Neural progenitor cell (in vitro differentiated cells): ENCODE data around the gene EID3. TPM values are rescaled to one million over a fixed set of nuclear protein-coding genes. Genes with fewer than 3 reads are reported as not detected.
A peak's percentile ranks its signal among the peaks of the same experiment; 100 is the strongest.
"Not testable (repeated sequence)": the region's sequence is repeated elsewhere in the genome, so short reads cannot be mapped to it uniquely, and the experiment has no call there.

ENCODE experiments used
- DNase-seq: peaks from one replicate; pipeline ENCODE4 v3.0.0-alpha.2; 2016; ENCODE audit warnings: low spot score
- H2AFZ ChIP-seq: fragments of 200-600 bp; sonication (generic); replicated peaks from 2 replicates; pipeline ENCODE4 v1.6.1; 2016; ENCODE audit warnings: antibody characterized with exemption
- H3F3A ChIP-seq: fragments of 200-600 bp; sonication (generic); 2 replicates; pipeline ENCODE4 v1.6.1; 2016; ENCODE audit warnings: antibody characterized with exemption, low read depth
- H3K27ac ChIP-seq: fragments of 200-600 bp; sonication (generic); 2 replicates; pipeline ENCODE4 v1.5.1; 2016; ENCODE audit warnings: mild to moderate bottlenecking
- H3K27me3 ChIP-seq: fragments of 200-600 bp; sonication (generic); 2 replicates; pipeline ENCODE4 v1.6.1; 2016; ENCODE audit warnings: mild to moderate bottlenecking, moderate library complexity
- H3K36me3 ChIP-seq: fragments of 200-600 bp; sonication (generic); 2 replicates; pipeline ENCODE4 v1.5.1; 2016
- H3K4me1 ChIP-seq: fragments of 200-600 bp; sonication (generic); 2 replicates; pipeline ENCODE4 v1.6.1; 2016; ENCODE audit warnings: mixed run types
- H3K4me2 ChIP-seq: fragments of 200-600 bp; sonication (generic); 2 replicates; pipeline ENCODE4 v1.6.1; 2016
- H3K4me3 ChIP-seq: fragments of 200-600 bp; sonication (generic); 2 replicates; pipeline ENCODE4 v1.5.1; 2016
- H3K79me2 ChIP-seq: fragments of 200-600 bp; sonication (generic); 2 replicates; pipeline ENCODE4 v1.6.1; 2016; ENCODE audit warnings: low read depth
- H3K9ac ChIP-seq: fragments of 200-600 bp; sonication (generic); 2 replicates; pipeline ENCODE4 v1.6.1; 2016
- H3K9me3 ChIP-seq: fragments of 200-600 bp; sonication (generic); 2 replicates; pipeline ENCODE4 v1.5.1; 2016; ENCODE audit warnings: low read depth
- H4K20me1 ChIP-seq: fragments of 200-600 bp; sonication (generic); 2 replicates; pipeline ENCODE4 v1.6.1; 2016; ENCODE audit warnings: low read depth
- H3K27ac Mint-ChIP-seq: 3 replicates; pipeline ENCODE4 v1.8.0; 2021; ENCODE audit warnings: mixed read lengths
- H3K27me3 Mint-ChIP-seq: 2 replicates; pipeline ENCODE4 v1.8.0; 2022; ENCODE audit warnings: low read depth, mild to moderate bottlenecking, inconsistent platforms, moderate library complexity, mixed read lengths; ENCODE audit not compliant: insufficient read depth
- H3K36me3 Mint-ChIP-seq: 3 replicates; pipeline ENCODE4 v1.8.0; 2021; ENCODE audit warnings: mixed read lengths
- H3K4me1 Mint-ChIP-seq: 3 replicates; pipeline ENCODE4 v1.8.0; 2021; ENCODE audit warnings: mixed read lengths
- H3K4me3 Mint-ChIP-seq: 3 replicates; pipeline ENCODE4 v1.8.0; 2021; ENCODE audit warnings: mild to moderate bottlenecking, moderate library complexity, mixed read lengths
- H3K9me3 Mint-ChIP-seq: 3 replicates; pipeline ENCODE4 v1.8.0; 2020; ENCODE audit warnings: mixed read lengths
- EZH2 ChIP-seq: fragments of 200-600 bp; sonication (generic); IDR thresholded peaks from 2 replicates; pipeline ENCODE4 v1.6.1; 2017; ENCODE audit warnings: antibody characterized with exemption, mild to moderate bottlenecking, moderate library complexity
- EZH2phosphoT487 ChIP-seq: fragments of 200-600 bp; sonication (generic); IDR thresholded peaks from 2 replicates; pipeline ENCODE4 v1.6.1; 2017; ENCODE audit warnings: antibody characterized with exemption
- total RNA-seq: library from RNA; depleted of rRNA; stranded (reverse); fragments of >200 nt; gene quantifications from 2 replicates; pipeline ENCODE4 v1.2.3, GENCODE V29; 2015; ENCODE audit warnings: low replicate concordance
- TF ChIP-seq, protein P1 (sequence below): fragments of 200-600 bp; sonication (generic); IDR thresholded peaks from 2 replicates; pipeline ENCODE4 v1.5.1; 2017; ENCODE audit warnings: antibody characterized with exemption, mild to moderate bottlenecking

The EID3 gene
- total RNA-seq, 1 donor from 2014 or later: 8.0 TPM

DNA sequence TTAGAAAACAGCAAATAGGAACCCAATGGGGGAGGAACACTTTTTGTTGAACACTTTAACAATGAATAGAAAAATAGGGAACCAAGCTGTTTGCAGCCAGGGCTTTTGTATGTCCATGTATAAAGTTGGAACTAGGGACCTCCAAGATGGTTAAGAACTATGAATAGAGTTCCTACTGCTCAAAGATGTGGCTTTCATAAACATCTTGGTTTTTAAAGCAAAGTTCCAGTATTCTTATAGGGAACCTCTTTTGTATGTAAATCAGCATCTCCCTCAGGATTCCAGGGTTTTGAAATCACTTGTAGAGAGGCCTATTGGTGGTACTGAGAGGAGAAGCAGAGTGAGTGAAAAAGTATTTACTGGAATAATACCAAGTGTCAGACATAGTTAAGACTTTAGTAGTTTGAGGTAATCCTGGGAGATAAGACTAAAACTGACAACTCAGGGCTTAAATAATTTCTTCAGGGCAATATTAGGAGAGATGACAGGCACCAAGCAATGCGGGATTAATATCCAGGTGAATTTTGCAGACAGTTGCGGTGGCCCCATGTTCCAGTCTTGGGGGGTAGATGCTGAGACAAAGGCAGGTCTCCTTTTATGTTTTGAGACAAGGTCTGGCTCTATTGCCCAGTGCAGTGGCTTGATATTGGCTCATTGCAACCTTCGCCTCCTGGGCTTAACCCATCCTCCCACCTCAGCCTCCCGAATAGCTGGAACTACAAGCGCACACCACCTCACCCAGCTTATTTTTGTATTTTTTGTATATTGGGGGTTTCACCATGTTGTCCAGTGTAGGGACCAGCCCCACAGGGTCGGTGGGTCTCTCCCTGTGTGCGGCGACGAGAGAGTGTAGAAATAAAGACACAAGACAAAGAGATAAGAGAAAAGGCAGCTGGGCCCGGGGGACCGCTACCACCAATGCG lies 10.4 kb upstream of the EID3 start:
- no peak overlapping the region for H3K27ac ChIP-seq
- H4K20me1 ChIP-seq: peaks cover 37% of the 10 kb centered on the region
- TF ChIP-seq, protein P1, sequence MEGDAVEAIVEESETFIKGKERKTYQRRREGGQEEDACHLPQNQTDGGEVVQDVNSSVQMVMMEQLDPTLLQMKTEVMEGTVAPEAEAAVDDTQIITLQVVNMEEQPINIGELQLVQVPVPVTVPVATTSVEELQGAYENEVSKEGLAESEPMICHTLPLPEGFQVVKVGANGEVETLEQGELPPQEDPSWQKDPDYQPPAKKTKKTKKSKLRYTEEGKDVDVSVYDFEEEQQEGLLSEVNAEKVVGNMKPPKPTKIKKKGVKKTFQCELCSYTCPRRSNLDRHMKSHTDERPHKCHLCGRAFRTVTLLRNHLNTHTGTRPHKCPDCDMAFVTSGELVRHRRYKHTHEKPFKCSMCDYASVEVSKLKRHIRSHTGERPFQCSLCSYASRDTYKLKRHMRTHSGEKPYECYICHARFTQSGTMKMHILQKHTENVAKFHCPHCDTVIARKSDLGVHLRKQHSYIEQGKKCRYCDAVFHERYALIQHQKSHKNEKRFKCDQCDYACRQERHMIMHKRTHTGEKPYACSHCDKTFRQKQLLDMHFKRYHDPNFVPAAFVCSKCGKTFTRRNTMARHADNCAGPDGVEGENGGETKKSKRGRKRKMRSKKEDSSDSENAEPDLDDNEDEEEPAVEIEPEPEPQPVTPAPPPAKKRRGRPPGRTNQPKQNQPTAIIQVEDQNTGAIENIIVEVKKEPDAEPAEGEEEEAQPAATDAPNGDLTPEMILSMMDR: no peak
- TF ChIP-seq EZH2 (no peak), EZH2phosphoT487 (no peak)
- no peak overlapping the region for H3K9ac ChIP-seq
- H3K4me1 ChIP-seq: peaks cover 30% of the 10 kb centered on the region
- Mint-ChIP-seq H3K9me3 (no peaks in the 10 kb centered on the region), H3K4me1 (peaks cover 22% of the 10 kb centered on the region), H3K27ac (peak overlapping the region; percentile 70), H3K36me3 (peaks cover 40% of the 10 kb centered on the region), H3K4me3 (no peak overlapping the region), H3K27me3 (no peaks in the 10 kb centered on the region)
- H3K36me3 ChIP-seq: no peaks in the 10 kb centered on the region
- H3K27me3 ChIP-seq: no peaks in the 10 kb centered on the region
- H3K4me3 ChIP-seq: no peak overlapping the region
- DNase-seq: no peak
- no peak overlapping the region for H3K4me2 ChIP-seq
- peaks cover 97% of the 10 kb centered on the region for H3K79me2 ChIP-seq
- peaks cover 21% of the 10 kb centered on the region for H3F3A ChIP-seq
- H2AFZ ChIP-seq: no peak overlapping the region
- H3K9me3 ChIP-seq: no peaks in the 10 kb centered on the region

DNA sequence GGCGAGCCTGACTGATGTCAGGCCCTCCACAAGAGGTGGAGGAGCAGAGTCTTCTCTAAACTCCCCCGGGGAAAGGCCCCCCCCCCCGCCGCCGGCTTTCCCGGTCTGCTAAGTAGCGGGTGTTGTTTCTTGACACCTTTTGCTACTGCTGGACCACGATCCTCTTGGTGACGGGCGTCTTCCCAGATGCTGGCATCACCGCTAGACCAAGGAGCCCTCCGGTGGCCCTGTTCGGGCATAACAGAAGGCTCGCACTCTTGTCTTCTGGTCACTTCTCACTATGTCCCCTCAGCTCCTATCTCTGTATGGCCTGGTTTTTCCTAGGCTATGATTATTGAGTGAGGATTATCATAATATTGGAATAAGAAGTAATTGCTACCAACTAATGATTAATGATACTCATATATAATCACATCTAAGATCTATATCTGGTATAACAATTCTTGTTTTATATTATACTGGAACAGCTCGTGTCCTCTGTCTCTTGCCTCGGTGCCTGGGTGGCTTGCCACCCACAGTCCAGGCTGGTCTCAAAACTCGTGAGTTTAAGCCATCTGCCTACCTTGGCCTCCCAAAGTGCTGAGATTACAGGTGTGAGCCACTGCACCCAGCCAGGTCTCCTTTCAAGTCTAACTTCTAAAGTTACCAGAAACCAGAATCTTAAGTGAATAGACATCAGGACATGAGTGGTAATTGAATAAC lies 9.2 kb upstream of the EID3 start:
- H3K9ac ChIP-seq, H3K27ac Mint-ChIP-seq, H3K9me3 Mint-ChIP-seq, H2AFZ ChIP-seq, H3K36me3 ChIP-seq, H3K27me3 Mint-ChIP-seq, H3K4me3 Mint-ChIP-seq, H3K9me3 ChIP-seq, H3K27me3 ChIP-seq, H3K27ac ChIP-seq, H3K4me2 ChIP-seq, H3K4me3 ChIP-seq: not testable (repeated sequence)
- Histone ChIP-seq H3K4me1 (peaks cover 22% of the 10 kb centered on the region), H3F3A (peaks cover 17% of the 10 kb centered on the region), H3K79me2 (peaks cover 97% of the 10 kb centered on the region), H4K20me1 (peaks cover 46% of the 10 kb centered on the region)
- DNase-seq: peak; percentile 49
- Mint-ChIP-seq H3K36me3 (peaks cover 45% of the 10 kb centered on the region), H3K4me1 (peaks cover 14% of the 10 kb centered on the region)
- TF ChIP-seq, protein P1: peak; percentile 46

DNA sequence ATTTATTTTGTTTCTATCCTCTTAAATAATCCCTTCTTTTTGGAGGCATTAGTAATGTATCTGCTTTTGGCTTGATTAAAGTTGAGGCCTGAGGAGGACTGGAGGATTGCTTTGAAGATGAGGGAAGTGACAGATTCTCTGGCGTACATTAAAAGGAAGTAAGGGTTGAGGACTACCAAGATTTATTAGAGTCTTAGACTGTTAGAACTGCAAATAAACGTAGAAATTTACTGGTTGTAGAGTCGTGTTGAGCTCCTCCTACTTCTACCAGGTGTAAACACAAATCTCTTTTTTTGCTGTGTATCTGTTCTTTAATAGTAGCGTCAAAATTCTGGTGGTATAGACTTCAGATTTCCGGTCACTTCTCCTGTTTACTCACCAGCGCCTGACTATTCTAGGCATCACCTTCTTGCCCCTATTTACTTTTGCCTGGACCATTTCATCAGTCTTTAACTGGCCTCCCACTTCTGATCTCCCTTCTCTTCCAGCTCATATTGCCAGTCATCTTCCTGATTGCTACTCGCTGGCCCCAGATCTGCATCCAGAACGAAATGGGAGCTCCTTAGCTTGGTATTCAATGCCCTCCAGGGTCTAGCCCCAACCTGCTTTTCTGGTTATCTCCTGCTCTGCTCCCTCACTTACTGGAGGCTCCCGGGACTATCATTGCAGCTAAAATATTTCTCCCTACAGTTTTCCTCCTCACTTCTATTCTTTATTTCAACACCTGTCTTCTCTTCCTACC lies 8.4 kb upstream of the EID3 start:
- Histone ChIP-seq H3K27ac (no peak overlapping the region), H2AFZ (no peak overlapping the region), H3K4me2 (no peak overlapping the region), H3F3A (peaks cover 17% of the 10 kb centered on the region), H3K9ac (no peak overlapping the region), H3K4me3 (no peak overlapping the region), H3K4me1 (peaks cover 15% of the 10 kb centered on the region), H3K79me2 (peaks cover 97% of the 10 kb centered on the region), H4K20me1 (peaks cover 50% of the 10 kb centered on the region), H3K36me3 (no peaks in the 10 kb centered on the region), H3K9me3 (no peaks in the 10 kb centered on the region), H3K27me3 (no peaks in the 10 kb centered on the region)
- Mint-ChIP-seq H3K9me3 (no peaks in the 10 kb centered on the region), H3K36me3 (peaks cover 51% of the 10 kb centered on the region), H3K4me1 (peaks cover 12% of the 10 kb centered on the region), H3K4me3 (no peak overlapping the region), H3K27ac (no peak overlapping the region), H3K27me3 (no peaks in the 10 kb centered on the region)
- no peak for TF ChIP-seq EZH2
- TF ChIP-seq, protein P1: no peak
- TF ChIP-seq EZH2phosphoT487: no peak
- no peak for DNase-seq
